A673 (cell line): ENCODE data around the gene PLXNA1. TPM values are rescaled to one million over a fixed set of nuclear protein-coding genes. Genes with fewer than 3 reads are reported as not detected.

Experiments
- BruUV-seq: library from RNA; stranded (reverse); fragments of 400-500 nt; replicated peaks from 2 replicates; lab custom pipeline; 2021; lab: Mats Ljungman, UMichigan
- CTCF ChIA-PET: fragments of 300-600 bp; sonication (Branson Sonifier 250); formaldehyde crosslinking; loops from one replicate; lab custom pipeline; 2022; ENCODE audit warnings: antibody characterized with exemption; lab: Charles Lee
- POLR2A ChIA-PET: fragments of 300-600 bp; sonication (Branson Sonifier 250); formaldehyde crosslinking; loops from one replicate; lab custom pipeline; 2022; ENCODE audit warnings: antibody characterized with exemption; ENCODE audit not compliant: low non-redundant PET; lab: Charles Lee
- DNase-seq: peaks from one replicate; pipeline ENCODE4 v3.0.0-alpha.2; 2015; ENCODE audit warnings: low spot score
- H3K27ac ChIP-seq: fragments of 200-600 bp; sonication (generic); 2 replicates; pipeline ENCODE4 v1.5.1; 2016; ENCODE audit warnings: mixed run types, low read depth, mild to moderate bottlenecking, mixed read lengths, antibody characterized with exemption, low read length; ENCODE audit not compliant: poor library complexity, severe bottlenecking
- H3K27me3 ChIP-seq: fragments of 200-600 bp; sonication (generic); replicated peaks from 2 replicates; pipeline ENCODE4 v1.6.1; 2017; ENCODE audit warnings: mixed run types, low read depth, mild to moderate bottlenecking, mixed read lengths, antibody characterized with exemption, low read length; ENCODE audit not compliant: insufficient read depth, poor library complexity
- H3K36me3 ChIP-seq: fragments of 200-600 bp; sonication (generic); 2 replicates; pipeline ENCODE4 v1.6.1; 2016; ENCODE audit warnings: mixed run types, mild to moderate bottlenecking, mixed read lengths, antibody characterized with exemption, low read length; ENCODE audit not compliant: insufficient read depth, poor library complexity, severe bottlenecking
- H3K4me1 ChIP-seq: fragments of 200-600 bp; sonication (generic); 2 replicates; pipeline ENCODE4 v1.6.1; 2017; ENCODE audit warnings: mixed run types, mild to moderate bottlenecking, mixed read lengths, antibody characterized with exemption, low read length; ENCODE audit not compliant: insufficient read depth, poor library complexity, severe bottlenecking
- H3K4me3 ChIP-seq: fragments of 200-600 bp; sonication (generic); 2 replicates; pipeline ENCODE4 v1.5.1; 2016; ENCODE audit warnings: low read depth, mixed run types, mild to moderate bottlenecking, mixed read lengths, low read length; ENCODE audit not compliant: poor library complexity, severe bottlenecking
- H3K9me3 ChIP-seq: fragments of 200-600 bp; sonication (generic); 2 replicates; pipeline ENCODE4 v1.6.1; 2016; ENCODE audit warnings: mixed run types, low read depth, mild to moderate bottlenecking, mixed read lengths, antibody characterized with exemption, low read length; ENCODE audit not compliant: poor library complexity, severe bottlenecking
- CTCF ChIP-seq: fragments of 300-800, 200-600 bp; sonication (generic); conservative IDR thresholded peaks from 2 replicates; pipeline ENCODE4 v1.5.1; 2017; ENCODE audit warnings: low read depth, mild to moderate bottlenecking, antibody characterized with exemption, low read length, moderate library complexity, mixed read lengths
- EZH2 ChIP-seq: fragments of 200-600 bp; sonication (generic); IDR thresholded peaks from 2 replicates; pipeline ENCODE4 v1.6.1; 2017; ENCODE audit warnings: borderline replicate concordance, low read depth, mild to moderate bottlenecking, mixed read lengths, antibody characterized with exemption, low read length; ENCODE audit not compliant: poor library complexity, severe bottlenecking
- intact Hi-C: fragments of 100-400 bp; cut with micrococcal nuclease; formaldehyde crosslinking; loops from one replicate; pipeline ENCODE4 v1.10.0; 2022; ENCODE audit not compliant: unreplicated experiment
- total RNA-seq: library from RNA; stranded (reverse); gene quantifications from 2 replicates; pipeline ENCODE4 v1.2.3, GENCODE V29; 2021

PLXNA1 gene
- total RNA-seq, 1 experiment from 2014 or later, result 33.6 TPM

GRCh38 chr3:126945171-126945721, 37.7 kb upstream of the PLXNA1 start:
- Histone ChIP-seq H3K27ac (no peak overlapping the region), H3K36me3 (no peaks in the 10 kb centered on the region), H3K4me1 (no peaks in the 10 kb centered on the region), H3K4me3 (no peak overlapping the region), H3K9me3 (no peaks in the 10 kb centered on the region), H3K27me3 (no peaks in the 10 kb centered on the region)
- no peak for DNase-seq
- ChIA-PET CTCF (no interaction called here), POLR2A (no interaction called here)
- intact Hi-C loops, result no loop called here
- TF ChIP-seq CTCF (peak; percentile 22; the same call in 1 of the 2 replicates), EZH2 (no peak)
- BruUV-seq, result no TSS peak

- ChIA-PET POLR2A (no interaction called here), CTCF (no interaction called here)
- Histone ChIP-seq H3K27ac (no peak overlapping the region), H3K9me3 (no peaks in the 10 kb centered on the region), H3K4me1 (no peaks in the 10 kb centered on the region), H3K4me3 (no peak overlapping the region), H3K36me3 (no peaks in the 10 kb centered on the region), H3K27me3 (no peaks in the 10 kb centered on the region)
- no peak for TF ChIP-seq CTCF
- TF ChIP-seq EZH2, result no peak
- no peak for DNase-seq
- no TSS peak for BruUV-seq
- intact Hi-C loops, result no loop called here
Measured at GRCh38 chr3:126945891-126946290, 37.0 kb upstream of the PLXNA1 start.

GRCh38 chr3:126946405-126946804, 36.5 kb upstream of the PLXNA1 start:
- BruUV-seq, result no TSS peak
- Histone ChIP-seq H3K9me3 (no peaks in the 10 kb centered on the region), H3K27ac (no peak overlapping the region), H3K4me1 (no peaks in the 10 kb centered on the region), H3K27me3 (no peaks in the 10 kb centered on the region), H3K36me3 (no peaks in the 10 kb centered on the region), H3K4me3 (no peak overlapping the region)
- ChIA-PET POLR2A (no interaction called here), CTCF (no interaction called here)
- intact Hi-C loops, result no loop called here
- TF ChIP-seq CTCF (no peak), EZH2 (no peak)
- DNase-seq, result no peak
